GM15510 (cell line): ENCODE results near the gene ANTXR2.

Experiments used
- POLR2A ChIP-seq: IDR thresholded peaks from 3 replicates; pipeline ENCODE4 v1.6.1; 2011; ENCODE audit warnings: borderline replicate concordance; ENCODE audit not compliant: insufficient read length; ENCODE audit errors: extremely low read depth

The ANTXR2 gene

GRCh38 chr4:80097400-80098177 is 24.6 kb upstream of the ANTXR2 start:
- TF ChIP-seq POLR2A: no peak

GRCh38 chr4:80096175-80096850 is 23.3 kb upstream of the ANTXR2 start:
- no peak for TF ChIP-seq POLR2A

DNA sequence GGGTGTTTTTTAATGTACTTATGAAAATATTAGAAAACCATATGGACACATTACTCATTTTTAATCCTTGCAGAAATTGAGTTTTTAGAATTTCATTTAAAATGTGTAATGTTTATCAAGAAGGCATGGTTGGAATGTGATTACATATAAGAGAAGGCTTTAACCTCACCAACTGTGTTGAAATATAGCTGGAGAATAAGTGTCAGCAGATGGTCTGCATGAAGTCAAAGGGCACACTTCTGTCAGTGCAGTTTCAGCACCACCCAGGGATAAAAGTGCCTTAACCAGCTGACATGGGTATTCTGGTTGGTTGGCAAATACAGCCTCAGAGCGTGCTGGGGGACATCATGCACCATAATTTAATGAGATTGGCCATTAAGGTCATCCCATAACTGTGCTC is 21.2 kb upstream of the ANTXR2 start:
- no peak for TF ChIP-seq POLR2A

- TF ChIP-seq POLR2A: no peak
These were observed 20.5 kb upstream of the ANTXR2 start for GRCh38 chr4:80093563-80093962.

- no peak for TF ChIP-seq POLR2A
These were observed 19.8 kb upstream of the ANTXR2 start for GRCh38 chr4:80092847-80093246.

DNA sequence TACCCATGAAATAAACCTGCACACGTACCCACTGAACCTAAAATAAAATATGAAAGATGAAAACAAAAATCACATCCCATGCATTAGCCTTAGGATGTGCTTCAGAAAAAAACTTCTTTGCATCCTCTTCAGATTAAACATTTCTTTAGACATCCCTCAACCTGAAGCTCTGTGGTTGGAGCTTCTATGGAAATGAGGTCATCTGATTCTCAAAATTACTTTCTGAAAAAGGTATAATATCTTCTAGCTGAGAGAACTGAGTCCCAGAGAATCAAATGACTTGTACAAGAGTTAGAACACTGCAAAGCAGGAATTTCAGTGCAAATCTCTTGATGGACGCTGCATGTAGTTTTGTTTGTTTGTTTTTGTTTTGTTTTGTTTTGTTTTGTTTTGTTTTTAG is 19.1 kb upstream of the ANTXR2 start:
- no peak for TF ChIP-seq POLR2A

- no peak for TF ChIP-seq POLR2A
These were observed 18.7 kb upstream of the ANTXR2 start for GRCh38 chr4:80091688-80092087.

GRCh38 chr4:80091184-80091583 is 18.2 kb upstream of the ANTXR2 start:
- no peak for TF ChIP-seq POLR2A

GRCh38 chr4:80090090-80090489 is 17.1 kb upstream of the ANTXR2 start:
- no peak for TF ChIP-seq POLR2A

GRCh38 chr4:80088471-80088870 is 15.4 kb upstream of the ANTXR2 start:
- no peak for TF ChIP-seq POLR2A

- no peak for TF ChIP-seq POLR2A
These were observed 13.3 kb upstream of the ANTXR2 start for GRCh38 chr4:80086296-80086695.

GRCh38 chr4:80085081-80085480 is 12.1 kb upstream of the ANTXR2 start:
- TF ChIP-seq POLR2A: no peak

GRCh38 chr4:80082693-80083092 is 9.7 kb upstream of the ANTXR2 start:
- no peak for TF ChIP-seq POLR2A

- no peak for TF ChIP-seq POLR2A
These were observed 8.5 kb upstream of the ANTXR2 start for GRCh38 chr4:80081566-80081965.

DNA sequence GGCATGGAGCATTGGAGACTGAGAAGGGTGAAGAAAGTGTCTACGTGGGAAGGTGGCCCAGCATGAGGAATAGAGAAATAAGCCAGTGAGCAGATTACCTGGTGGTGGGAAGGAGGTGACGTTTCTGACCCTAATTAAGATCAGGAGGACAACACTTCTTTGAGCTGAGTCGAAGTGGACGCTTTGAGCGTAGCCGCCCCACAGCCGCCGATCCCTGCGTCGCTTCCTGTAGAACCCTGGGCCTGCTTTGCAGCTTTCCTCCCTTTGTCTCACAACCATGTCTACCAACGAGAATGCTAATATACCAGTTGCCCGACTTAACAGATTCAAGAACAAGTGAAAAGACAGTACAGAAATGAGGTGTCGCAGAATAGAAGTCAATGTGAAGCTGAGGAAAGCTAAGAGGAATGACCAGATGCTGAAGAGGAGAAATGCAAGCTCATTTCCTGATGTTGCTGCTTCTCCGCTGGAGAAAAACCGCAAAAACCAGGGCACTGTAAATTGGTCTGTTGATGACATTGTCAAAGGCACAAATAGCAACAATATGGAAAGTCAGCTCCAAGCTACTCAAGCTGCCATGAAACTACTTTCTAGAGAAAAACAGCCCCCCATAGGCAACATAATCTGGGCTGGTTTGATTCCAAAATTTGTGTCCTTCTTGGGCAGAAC is 6.4 kb upstream of the ANTXR2 start:
- TF ChIP-seq POLR2A: no peak
